Cardiac fibroblast (primary cell): ENCODE results near the gene NRTN.

ENCODE experiments used
- DNase-seq, 2 donors: peaks; one replicate each; pipeline versions ENCODE4 v3.0.0 to v3.0.0-alpha.2; 2010; ENCODE audit warnings: low read depth in 2 of 2
- H3K4me3 ChIP-seq, 2 donors: replicated peaks in 1 of 2; 1 replicate in 1 of 2; 2 replicates in 1 of 2; pipeline ENCODE4 v1.5.1; 2011; ENCODE audit warnings: low read depth in 2 of 2, low read length in 2 of 2, mild to moderate bottlenecking in 2 of 2, moderate library complexity in 1 of 2
- CTCF ChIP-seq: IDR thresholded peaks from one replicate; pipeline ENCODE4 v1.5.1; 2011; ENCODE audit warnings: low read depth, mild to moderate bottlenecking, low read length, inconsistent platforms

The NRTN gene

GRCh38 chr19:5829567-5830310 lies 24.9 kb downstream of the NRTN start:
- DNase-seq, result no peak

GRCh38 chr19:5831159-5831558 lies 26.3 kb downstream of the NRTN start:
- no peak for TF ChIP-seq CTCF
- H3K4me3 ChIP-seq, result no peak overlapping the region
- DNase-seq, result no peak

More at GRCh38 chr19:5829567-5830310, 24.9 kb downstream of the NRTN start:
- H3K4me3 ChIP-seq, result no peak overlapping the region
- TF ChIP-seq CTCF, result no peak

GRCh38 chr19:5832061-5832460 lies 27.2 kb downstream of the NRTN start:
- H3K4me3 ChIP-seq, result no peak overlapping the region
- no peak for TF ChIP-seq CTCF
- no peak for DNase-seq

GRCh38 chr19:5832527-5833216 lies 27.8 kb downstream of the NRTN start:
- H3K4me3 ChIP-seq, result no peak overlapping the region
- DNase-seq, result no peak
- TF ChIP-seq CTCF, result no peak

GRCh38 chr19:5837761-5838352 lies 33.0 kb downstream of the NRTN start:
- no peak for DNase-seq
- no peak overlapping the region for H3K4me3 ChIP-seq
- no peak for TF ChIP-seq CTCF

- H3K4me3 ChIP-seq, result no peak overlapping the region
- no peak for DNase-seq
- no peak for TF ChIP-seq CTCF
Observed at GRCh38 chr19:5838353-5839064, 33.6 kb downstream of the NRTN start.
